Nephron progenitor cell (in vitro differentiated cells): ENCODE measurements around the gene TBL1X.

Source experiments
- DNase-seq: peaks from one replicate; pipeline ENCODE4 v3.0.0; 2021
- H3K27ac Mint-ChIP-seq: 2 replicates; pipeline ENCODE4 v1.8.0; 2021; ENCODE audit warnings: mild to moderate bottlenecking, moderate library complexity, mixed read lengths
- H3K27me3 Mint-ChIP-seq: 2 replicates; pipeline ENCODE4 v1.8.0; 2021; ENCODE audit warnings: mild to moderate bottlenecking, low read depth, mixed read lengths; ENCODE audit not compliant: poor library complexity
- H3K36me3 Mint-ChIP-seq: 2 replicates; pipeline ENCODE4 v1.8.0; 2021; ENCODE audit warnings: low read depth, mixed read lengths
- H3K4me1 Mint-ChIP-seq: 2 replicates; pipeline ENCODE4 v1.8.0; 2021; ENCODE audit warnings: mixed read lengths
- H3K4me3 Mint-ChIP-seq: 2 replicates; pipeline ENCODE4 v1.8.0; 2021; ENCODE audit warnings: mild to moderate bottlenecking, moderate library complexity, mixed read lengths
- H3K9me3 Mint-ChIP-seq: 2 replicates; pipeline ENCODE4 v1.8.0; 2021; ENCODE audit warnings: mild to moderate bottlenecking, moderate library complexity, mixed read lengths
- TF ChIP-seq, protein P1 (sequence below): fragments of 200-600 bp; sonication (generic); IDR thresholded peaks from 2 replicates; pipeline ENCODE4 v1.5.0; 2021; ENCODE audit warnings: antibody characterized with exemption

Gene TBL1X

DNA sequence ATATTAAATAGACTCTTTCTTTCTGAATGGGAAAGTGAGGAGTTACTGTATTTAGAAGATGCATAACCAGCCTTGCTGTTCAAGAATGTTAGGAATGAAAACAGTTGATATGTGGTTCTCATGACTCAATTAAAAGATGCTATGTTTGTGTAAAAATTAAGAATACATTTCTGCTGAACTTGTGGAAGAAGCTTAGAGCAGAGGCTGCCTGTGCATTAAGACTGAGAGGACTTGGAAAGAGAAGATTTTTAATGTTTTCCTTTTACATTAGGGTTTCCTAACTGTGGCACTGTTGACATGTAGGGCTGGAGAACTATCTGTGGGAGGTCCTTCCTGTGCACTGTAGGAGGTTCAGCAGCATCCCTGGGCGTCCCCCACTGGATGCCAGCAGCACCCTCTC, 163.1 kb downstream of the TBL1X start:
- Mint-ChIP-seq H3K9me3 (peaks cover 18% of the 10 kb centered on the region), H3K27ac (no peak overlapping the region), H3K27me3 (no peaks in the 10 kb centered on the region), H3K4me1 (no peaks in the 10 kb centered on the region), H3K36me3 (peaks cover 23% of the 10 kb centered on the region), H3K4me3 (no peak overlapping the region)
- TF ChIP-seq, protein P1, sequence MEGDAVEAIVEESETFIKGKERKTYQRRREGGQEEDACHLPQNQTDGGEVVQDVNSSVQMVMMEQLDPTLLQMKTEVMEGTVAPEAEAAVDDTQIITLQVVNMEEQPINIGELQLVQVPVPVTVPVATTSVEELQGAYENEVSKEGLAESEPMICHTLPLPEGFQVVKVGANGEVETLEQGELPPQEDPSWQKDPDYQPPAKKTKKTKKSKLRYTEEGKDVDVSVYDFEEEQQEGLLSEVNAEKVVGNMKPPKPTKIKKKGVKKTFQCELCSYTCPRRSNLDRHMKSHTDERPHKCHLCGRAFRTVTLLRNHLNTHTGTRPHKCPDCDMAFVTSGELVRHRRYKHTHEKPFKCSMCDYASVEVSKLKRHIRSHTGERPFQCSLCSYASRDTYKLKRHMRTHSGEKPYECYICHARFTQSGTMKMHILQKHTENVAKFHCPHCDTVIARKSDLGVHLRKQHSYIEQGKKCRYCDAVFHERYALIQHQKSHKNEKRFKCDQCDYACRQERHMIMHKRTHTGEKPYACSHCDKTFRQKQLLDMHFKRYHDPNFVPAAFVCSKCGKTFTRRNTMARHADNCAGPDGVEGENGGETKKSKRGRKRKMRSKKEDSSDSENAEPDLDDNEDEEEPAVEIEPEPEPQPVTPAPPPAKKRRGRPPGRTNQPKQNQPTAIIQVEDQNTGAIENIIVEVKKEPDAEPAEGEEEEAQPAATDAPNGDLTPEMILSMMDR, result no peak
- DNase-seq, result no peak

DNA sequence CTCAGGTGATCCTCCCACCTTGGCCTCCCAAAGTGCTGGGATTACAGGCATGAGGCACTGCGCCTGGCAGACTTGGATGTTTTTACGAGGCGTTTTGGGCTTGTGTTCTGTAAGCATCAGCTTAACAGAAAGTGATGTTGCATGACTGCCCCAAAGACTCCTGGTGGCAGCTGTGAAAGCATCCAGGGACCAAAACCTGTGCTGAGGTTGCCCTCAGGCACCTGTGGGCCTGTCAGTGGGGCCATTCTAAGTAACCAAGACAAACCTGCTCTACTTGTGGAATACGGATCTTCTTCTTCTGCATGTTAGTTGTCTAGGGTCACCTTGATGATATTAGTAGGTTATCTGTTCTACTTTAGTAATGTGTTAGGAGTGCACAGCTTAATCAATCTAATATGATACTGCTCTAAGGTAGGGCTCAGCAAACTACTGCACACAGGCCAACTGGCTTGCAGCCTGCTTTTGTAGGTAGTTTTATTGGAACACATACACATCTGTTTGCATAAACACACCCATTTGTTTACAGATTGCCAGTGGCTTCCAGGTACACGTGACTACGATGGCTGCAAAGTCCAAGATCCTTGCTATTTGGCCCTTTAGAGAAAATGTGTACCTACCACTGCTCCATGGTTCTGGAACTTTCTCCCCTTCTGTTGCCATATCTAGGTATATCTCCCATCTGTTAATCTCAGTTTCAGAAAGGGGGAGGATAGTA, 164.1 kb downstream of the TBL1X start:
- H3K27me3 Mint-ChIP-seq, result no peaks in the 10 kb centered on the region
- TF ChIP-seq, protein P1, result no peak
- H3K4me3 Mint-ChIP-seq, result no peak overlapping the region
- DNase-seq, result no peak
- H3K36me3 Mint-ChIP-seq, result peaks cover 28% of the 10 kb centered on the region
- no peaks in the 10 kb centered on the region for H3K4me1 Mint-ChIP-seq
- H3K9me3 Mint-ChIP-seq, result peaks cover 24% of the 10 kb centered on the region
- no peak overlapping the region for H3K27ac Mint-ChIP-seq

DNA sequence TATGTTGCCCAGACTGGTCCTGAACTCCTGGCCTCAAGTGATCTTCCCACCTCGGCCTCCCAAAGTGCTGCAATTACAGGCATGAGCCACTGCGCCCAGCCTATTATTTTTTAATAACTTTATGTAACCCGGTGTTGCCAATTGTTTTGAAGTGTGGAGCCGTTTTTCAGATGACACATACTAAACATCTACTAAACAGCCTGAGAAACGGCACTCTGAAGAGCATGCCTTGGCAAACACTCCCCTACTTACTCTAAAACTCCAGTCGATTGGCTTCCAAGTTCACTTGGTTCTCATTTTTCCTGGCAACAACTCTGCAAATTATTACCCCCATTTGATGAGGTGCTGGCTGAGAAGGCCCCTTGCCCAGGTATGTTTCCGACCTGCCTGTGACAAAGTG, 169.7 kb downstream of the TBL1X start:
- peaks cover 31% of the 10 kb centered on the region for H3K9me3 Mint-ChIP-seq
- TF ChIP-seq, protein P1, result no peak
- H3K4me1 Mint-ChIP-seq, result no peaks in the 10 kb centered on the region
- no peaks in the 10 kb centered on the region for H3K27me3 Mint-ChIP-seq
- H3K27ac Mint-ChIP-seq, result no peak overlapping the region
- H3K36me3 Mint-ChIP-seq, result peaks cover 46% of the 10 kb centered on the region
- H3K4me3 Mint-ChIP-seq, result no peak overlapping the region
- DNase-seq, result no peak

DNA sequence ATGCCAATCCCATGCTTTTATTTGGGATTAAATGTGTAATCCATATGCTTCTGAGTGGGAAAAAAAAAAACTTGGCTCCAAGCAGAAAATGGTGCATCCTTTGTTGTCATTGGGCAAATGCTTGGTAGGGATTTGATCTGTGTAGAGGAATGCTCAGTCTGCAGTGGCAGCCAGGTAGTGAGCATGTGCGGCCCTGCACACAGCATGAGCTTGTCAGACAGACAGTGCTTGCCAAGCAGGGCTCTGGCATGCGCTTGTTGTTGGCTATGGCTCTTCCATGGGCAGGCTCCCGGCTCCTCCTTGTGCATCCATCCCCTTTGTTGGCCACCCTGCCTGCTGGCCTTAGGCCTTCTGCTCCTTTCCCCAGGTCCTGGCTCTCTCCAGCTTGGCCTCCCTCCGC, 170.5 kb downstream of the TBL1X start:
- H3K27me3 Mint-ChIP-seq, result no peaks in the 10 kb centered on the region
- peaks cover 40% of the 10 kb centered on the region for H3K36me3 Mint-ChIP-seq
- TF ChIP-seq, protein P1, result no peak
- no peak overlapping the region for H3K27ac Mint-ChIP-seq
- H3K4me1 Mint-ChIP-seq, result no peaks in the 10 kb centered on the region
- DNase-seq, result no peak
- peaks cover 27% of the 10 kb centered on the region for H3K9me3 Mint-ChIP-seq
- H3K4me3 Mint-ChIP-seq, result no peak overlapping the region

DNA sequence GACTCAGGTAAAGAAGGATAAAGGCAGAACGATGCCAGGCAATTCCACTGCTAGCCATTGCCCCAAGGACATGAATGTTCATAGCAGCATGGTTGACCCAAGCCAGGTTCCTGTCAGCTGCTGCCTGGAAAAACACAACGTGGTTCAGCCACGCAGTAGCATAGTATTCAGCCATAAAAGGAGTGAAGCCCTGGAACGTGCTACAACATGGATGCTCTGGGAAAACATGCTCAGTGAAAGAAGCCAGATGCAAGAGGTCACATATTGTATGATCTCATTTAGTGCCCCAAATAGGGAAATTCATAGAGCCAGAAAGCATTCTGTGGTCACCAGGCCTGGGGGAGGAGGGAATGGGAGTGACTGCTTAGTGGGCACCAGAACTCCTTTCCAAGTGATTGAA, 170.9 kb downstream of the TBL1X start:
- Mint-ChIP-seq H3K27ac (no peak overlapping the region), H3K27me3 (no peaks in the 10 kb centered on the region), H3K4me3 (no peak overlapping the region), H3K36me3 (peaks cover 40% of the 10 kb centered on the region), H3K9me3 (peaks cover 27% of the 10 kb centered on the region), H3K4me1 (no peaks in the 10 kb centered on the region)
- DNase-seq, result no peak
- TF ChIP-seq, protein P1, result no peak

DNA sequence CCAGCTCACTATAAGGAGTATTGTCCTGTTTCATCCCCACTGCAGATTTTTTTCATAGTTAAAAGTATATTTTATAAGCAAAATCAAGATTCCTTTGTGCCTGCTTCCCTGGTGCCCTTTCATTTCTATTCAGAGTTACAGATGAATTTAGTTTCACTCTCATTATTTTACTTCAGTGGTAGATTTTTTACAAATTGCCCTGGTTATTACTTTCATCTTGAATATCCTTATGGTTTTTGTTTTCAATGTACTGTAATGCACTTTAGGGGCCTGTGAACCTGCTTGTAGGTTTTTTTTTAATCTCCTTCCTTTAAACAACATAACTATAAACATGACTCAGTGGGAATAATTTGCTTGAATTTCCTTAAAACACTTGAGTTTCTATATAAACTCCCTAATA, 174.0 kb downstream of the TBL1X start:
- TF ChIP-seq, protein P1, result no peak
- no peak for DNase-seq
- Mint-ChIP-seq H3K4me3 (no peak overlapping the region), H3K27me3 (no peaks in the 10 kb centered on the region), H3K4me1 (no peaks in the 10 kb centered on the region), H3K36me3 (peaks cover 45% of the 10 kb centered on the region), H3K27ac (no peak overlapping the region), H3K9me3 (peaks cover 32% of the 10 kb centered on the region)
